OCI-LY1 (cell line): Measurements from ENCODE around the gene ATN1.

Experiments
- CTCF ChIP-seq: fragments of 200-600 bp; sonication (generic), shearing (Covaris generic); IDR thresholded peaks from 2 replicates; pipeline ENCODE4 v1.5.1; 2017; ENCODE audit warnings: mild to moderate bottlenecking, antibody characterized with exemption, low read length, moderate library complexity, mixed read lengths
- EZH2 ChIP-seq: fragments of 200-600 bp; sonication (generic), shearing (Covaris generic); IDR thresholded peaks from 2 replicates; pipeline ENCODE4 v1.8.0; 2017; ENCODE audit warnings: borderline replicate concordance, mixed run types, mild to moderate bottlenecking, antibody characterized with exemption, low read length, moderate library complexity, mixed read lengths

- no peak for TF ChIP-seq CTCF
- TF ChIP-seq EZH2 = no peak
Observed at GRCh38 chr12:6958609-6959057, 30.9 kb downstream of the ATN1 start.
